GM19238 (cell line): Measurements from ENCODE around the gene ARL5C.
"Not testable (repeated sequence)": the region's sequence is repeated elsewhere in the genome, so short reads cannot be mapped to it uniquely, and the experiment has no call there.

Experiments
- DNase-seq: peaks from one replicate; pipeline ENCODE4 v3.0.0; 2011; ENCODE audit warnings: low spot score; ENCODE audit not compliant: insufficient read length

ARL5C gene

DNA sequence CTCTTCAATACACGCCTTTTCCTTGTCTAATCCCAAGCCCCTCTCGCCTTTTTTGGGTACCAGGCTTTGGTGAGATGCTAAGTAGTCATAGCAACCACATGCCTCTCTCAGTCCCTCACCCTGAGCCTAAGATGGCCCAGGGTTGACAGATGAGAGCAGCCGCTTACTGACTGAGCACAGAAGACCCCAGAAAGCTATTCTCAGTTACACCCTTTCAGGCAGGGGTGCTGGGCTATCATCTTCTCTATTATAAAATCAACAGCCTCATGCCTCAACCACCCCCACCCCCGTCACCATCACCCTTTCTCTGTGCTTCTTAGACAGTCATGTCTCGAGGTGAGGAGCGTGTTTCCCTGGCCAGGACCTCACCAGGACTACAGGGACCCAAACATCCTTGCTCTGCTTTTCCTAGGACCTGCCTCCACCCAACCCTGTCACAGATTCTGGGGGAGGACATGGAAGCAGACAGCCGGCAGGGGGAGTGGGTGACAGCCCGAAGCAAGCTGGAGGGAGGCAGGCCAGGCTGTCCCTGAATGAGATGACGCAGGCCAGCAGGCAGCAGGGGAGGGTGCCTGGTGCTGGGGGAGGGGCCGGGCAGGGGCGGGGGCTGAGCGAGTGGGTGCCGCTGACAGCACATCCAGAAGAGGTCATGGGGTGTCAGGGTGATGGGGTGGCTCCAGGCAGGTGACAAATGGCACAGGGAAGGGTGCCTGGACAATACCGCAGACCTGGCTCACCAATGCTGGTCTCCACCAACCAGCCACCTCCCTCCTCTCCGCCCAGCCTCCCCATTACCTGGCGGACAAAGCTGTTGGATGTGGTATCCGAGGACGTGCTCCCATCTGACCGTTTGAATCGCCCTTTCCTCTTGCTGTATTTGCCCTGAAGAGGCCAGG is 28.4 kb upstream of the ARL5C start:
- DNase-seq: no peak

DNA sequence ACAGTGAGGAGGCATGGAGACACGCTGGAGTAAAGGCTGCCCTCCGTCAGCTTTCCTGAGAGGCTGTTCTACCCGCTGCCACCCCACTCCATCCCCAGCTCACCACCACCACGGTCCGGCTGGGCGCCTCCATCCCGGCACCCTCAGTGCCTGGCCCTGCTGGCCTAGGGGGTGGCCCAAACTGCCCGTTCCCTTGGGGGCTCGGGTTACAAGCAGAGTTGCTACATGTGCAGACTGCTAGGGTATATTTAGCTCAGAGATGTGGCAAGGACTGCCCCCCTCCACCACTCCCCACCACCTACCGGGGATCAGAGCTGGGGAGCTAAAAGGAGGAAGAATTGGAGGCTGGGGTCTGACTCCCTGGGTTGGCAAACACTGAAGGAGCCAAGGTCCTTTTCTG is 27.4 kb upstream of the ARL5C start:
- DNase-seq: no peak

DNA sequence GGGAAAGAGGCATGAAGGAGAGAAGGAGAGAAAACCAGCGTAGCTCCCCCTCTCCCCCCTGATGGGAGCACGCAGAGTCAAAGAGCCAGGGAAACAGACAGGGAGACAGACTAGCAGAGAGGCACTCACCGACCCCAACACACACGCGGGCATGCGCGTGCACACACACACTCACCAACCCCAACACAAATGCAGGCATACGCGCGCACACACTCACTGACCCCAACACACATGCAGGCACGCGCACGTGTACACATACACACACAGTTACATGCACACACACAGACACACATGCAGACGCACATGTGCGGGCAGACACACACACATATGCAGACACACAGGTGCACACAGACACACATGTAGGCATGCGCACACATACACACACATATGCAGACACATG is 26.9 kb upstream of the ARL5C start:
- no peak for DNase-seq

DNA sequence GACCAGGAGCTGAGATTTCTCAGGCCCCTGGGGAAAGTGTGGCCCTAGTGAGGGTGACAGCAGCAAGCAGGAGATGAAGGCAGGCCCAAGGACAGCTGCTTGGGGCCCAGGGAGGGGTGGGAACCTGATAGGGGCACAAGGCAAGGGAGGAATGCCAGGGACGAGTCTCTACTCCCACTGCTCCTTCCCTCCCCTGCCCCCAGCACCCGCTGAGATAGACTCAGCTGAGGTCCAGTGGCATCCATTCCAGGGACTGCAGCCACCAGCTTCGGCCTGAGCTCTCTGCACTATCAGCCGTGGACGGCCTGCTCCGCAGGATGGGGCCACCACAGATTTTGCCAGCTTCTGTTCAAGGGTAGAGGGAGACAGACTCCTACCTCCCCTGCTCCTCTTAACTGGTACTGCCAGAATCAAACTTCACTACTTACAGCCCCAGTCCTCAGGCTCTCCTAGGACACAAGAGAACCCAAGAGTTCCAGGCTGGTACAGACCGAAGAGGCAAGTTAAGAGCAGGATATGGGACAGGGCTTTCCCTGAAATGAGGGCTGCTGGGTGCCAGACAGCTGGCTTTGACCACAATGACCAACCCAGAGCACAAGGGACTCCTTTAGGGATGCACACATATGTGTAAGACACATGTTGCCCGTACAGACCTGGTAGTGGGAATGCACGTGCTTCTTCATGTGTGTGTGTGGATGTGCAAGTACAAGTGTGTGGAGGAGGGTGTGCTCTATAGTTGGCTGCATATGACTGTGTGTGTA is 26.0 kb upstream of the ARL5C start:
- no peak for DNase-seq

DNA sequence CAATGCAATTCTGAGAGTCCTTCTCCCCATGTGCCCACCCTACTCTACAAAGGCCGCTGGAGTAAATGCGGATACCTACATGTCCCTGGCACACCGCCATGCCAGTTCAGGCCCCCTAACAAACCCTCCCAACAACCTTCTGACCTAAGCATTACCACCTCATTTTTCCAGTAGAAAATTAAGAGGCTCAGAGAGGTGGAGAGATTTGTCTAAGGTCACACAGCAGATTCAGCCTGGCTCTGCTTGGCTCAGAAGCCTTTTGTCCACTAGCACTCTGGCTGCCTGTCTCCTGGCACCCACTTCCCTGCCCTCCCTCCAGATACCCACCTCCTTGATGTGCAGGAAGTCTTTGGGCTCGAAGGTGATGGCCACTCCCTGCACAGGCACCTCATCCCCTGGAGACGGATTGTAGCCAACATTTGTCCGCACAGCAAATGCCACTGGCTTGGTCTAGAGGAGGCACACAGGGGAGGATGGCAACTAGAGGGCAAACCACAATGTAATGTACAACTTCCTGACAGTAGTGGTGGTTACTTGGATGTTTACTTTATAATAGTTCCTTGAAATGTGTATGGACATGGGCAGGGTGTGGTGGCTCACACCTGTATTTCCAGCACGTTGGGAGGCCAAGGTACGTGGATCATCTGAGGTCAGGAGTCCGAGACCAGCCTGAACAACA is 21.3 kb upstream of the ARL5C start:
- no peak for DNase-seq

DNA sequence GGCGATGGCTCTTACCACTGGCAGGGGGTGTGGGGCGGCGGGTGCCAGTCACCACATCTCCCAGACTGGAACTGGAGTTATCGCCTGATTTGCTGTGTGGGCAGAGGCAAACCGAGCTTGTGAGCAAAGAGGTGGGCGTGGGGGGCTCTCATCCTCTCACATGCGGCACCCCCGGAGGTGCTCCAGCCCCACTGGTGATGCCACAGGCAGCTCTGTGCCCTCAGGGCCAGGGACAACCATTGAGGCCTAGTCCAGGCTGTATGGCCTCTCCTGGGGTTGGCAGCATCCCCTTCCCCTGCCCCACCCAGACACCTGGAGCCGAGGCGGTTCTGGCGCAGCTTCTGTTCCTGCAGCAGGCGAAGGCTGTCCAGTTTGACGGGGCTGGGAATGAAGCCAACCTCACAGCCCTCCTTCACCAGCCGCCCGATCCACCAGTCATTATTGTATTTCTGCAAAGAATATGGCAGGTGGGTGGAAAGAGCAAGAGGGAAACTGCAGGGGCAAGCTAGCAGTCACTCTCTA is 20.6 kb upstream of the ARL5C start:
- no peak for DNase-seq

DNA sequence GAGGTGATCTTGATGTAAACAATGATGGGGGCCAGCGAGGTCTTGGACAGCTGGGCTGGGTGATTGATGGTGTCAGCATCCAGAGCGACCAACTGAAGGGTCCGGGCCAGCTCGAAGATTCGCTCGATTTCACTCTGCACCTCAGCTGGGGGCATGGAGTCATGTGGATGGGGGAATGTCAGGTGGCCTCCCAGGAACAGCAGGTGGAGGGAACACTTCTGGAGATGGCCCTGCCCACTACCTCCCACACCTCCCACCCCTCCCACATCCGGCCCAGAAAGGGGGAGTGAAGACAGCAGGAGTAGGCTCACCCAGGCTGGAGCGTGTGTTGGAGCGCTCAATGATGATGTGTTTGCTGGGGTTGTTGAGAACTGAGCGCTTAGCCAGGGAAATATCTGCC is 17.8 kb upstream of the ARL5C start:
- no peak for DNase-seq

DNA sequence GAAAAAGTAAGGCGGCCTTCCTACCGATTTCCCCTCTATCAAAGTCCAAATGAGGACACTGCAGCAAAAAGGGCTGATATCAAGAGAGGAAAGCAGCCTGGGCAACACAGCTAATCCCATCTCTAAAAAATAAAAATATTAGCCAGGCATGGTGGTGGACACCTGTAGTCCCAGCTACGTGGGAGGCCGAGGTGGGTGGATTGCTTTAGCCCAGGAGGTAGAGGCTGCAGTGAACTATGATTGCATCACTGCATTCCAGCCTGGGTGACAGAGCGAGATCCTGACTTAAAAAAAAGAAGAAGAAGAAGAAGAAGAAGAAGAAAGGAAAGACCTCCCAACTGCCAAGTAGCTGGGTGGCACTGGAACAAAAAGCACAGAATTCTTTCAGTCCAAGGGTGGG is 17.1 kb upstream of the ARL5C start:
- DNase-seq: no peak

DNA sequence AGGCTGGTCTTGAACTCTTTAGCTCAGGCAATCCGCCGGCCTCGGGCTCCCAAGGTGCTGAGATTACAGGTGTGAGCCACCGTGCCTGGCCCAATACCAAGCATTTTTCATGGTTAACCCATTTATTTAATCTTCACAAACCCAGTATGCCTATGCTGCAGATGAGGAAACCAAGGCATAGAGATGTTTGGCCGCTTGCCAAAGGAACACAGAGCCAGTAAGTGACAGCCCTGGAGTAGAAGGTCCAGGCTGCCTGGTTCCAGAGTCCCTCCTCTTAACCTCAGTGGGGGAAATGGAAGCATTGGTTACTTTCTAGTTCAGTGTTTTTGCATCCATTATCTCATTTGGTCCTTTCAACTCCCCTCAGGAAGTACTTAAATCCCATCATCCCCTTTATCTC is 15.3 kb upstream of the ARL5C start:
- no peak for DNase-seq

DNA sequence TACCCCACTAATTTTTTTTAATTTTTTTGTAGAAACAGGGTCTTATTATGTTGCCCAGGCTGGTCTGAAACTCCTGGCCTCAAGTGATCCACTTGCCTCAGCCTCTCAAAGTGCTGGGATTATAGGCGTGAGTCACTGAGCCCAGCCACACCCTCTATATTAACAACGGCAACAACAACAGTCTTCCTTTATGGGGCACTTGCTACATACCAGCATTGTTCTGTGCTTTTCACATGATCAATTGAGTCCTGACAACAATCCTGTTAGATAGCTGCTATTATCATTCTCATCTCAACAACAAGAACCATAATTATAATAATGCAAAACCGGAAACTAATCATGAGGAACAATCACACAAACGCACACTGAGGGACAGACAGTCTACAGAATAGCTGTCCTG is 12.6 kb upstream of the ARL5C start:
- DNase-seq: no peak

DNA sequence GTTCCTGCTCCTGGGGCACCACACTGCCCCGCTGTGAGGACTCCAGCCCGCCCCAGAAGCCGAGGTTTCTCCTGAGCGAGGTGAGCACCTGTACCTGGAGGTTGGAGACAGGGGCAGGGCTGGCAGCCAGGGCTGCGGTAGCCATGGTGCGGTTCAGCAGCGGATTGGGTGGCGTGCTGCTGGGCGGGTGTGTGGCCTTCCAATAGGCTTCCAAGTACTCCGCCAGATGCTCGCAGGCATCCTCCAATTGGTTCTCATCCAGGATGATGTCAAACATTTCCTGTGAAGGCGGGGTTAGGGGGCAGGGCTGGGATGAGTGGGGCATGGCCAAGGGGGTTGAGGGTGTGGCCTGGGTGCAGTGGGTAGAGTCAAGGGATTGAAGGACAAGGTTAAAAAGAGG is 11.3 kb upstream of the ARL5C start:
- no peak for DNase-seq

DNA sequence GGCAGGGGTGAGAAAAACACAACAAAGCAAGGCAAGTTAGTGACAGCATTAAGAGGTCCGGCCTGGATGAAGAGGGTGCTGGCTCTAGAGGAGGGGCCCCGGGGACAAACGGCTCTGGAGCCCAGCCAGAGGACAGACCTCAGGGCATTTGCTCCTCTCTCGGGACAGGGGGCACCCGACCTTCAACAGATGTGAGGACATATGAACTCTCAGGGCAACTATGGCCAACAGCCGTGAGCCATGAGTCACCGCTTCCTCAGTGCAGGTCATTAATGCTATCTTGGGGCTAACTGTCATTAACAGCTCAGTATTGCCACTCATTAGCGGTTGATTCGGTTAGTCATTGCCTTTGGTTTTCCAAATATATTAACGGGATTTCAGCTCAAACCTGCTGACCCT is 9.7 kb upstream of the ARL5C start:
- DNase-seq: no peak

DNA sequence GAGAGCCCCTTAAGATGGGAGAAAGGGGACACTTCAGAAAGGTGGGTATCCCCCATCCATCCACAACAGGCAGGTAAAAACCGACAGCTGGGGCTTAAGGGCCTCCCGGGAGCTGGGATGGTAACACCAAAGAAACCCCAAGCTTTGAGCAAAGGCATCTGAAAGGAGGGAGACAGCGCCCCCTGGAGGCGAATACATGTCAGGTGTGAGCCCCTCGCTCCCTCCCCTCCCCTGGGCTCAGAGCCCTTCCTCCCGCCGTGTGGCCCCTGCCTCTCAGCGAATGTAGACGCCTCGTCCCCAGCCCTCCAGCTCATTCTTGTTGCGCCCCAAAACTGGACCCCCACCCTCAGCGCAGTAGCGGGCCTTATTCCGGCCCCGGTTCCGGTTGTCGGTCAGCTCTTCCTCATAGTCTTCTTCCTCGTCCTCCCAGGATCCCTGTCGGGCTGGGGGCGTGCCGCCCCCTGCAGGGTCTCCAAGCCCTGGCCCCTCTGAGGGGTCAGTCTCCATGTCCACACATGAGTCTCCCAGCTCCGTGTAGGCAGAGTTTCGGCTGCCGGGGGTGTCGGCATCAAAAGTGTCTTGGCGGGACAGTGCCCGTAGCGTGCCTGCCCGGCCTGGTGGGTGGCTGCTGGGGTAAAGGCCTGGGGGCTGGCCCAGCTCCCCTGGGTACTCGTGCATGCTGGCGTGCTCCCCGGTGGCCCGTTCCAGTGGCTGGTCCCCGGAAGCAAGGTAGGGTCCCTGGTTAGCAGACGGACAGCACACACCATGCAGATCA is 9.1 kb upstream of the ARL5C start:
- peak; percentile 82 for DNase-seq

DNA sequence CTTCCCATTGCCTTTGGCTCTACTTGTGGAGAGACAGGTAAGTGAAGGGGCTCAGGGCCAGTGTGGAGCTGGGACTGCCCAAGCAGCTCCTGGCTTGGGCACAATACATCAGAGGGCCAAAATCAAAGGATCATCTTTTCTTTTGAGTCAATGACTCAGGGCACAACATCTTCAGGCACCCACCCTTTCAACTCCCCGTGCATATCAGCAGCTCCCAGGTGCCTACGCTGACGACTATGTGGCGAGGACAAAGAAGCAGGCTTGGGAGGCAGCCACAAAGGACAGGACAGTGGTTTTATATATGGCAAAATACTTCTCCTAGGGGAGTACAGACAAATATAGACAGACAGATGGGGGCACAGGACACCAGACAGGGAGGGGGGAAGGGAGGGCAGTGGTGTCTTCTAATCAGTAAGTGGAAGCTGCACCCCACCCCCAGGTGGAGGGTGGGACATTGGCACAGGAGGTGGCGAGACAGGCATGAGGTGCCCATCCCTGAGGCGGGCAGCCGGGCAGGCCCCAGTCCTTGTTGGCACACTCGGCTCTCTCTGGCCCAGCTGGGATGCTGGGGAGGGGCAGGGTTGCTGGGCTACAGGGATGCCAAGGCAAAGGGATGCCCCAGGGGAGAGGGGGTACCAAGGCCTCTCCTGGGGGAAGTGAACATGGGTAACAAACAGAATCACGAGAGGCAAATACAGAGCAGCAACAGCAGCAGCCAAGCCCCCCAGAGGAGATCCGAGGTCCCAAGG is 7.7 kb upstream of the ARL5C start:
- no peak for DNase-seq

DNA sequence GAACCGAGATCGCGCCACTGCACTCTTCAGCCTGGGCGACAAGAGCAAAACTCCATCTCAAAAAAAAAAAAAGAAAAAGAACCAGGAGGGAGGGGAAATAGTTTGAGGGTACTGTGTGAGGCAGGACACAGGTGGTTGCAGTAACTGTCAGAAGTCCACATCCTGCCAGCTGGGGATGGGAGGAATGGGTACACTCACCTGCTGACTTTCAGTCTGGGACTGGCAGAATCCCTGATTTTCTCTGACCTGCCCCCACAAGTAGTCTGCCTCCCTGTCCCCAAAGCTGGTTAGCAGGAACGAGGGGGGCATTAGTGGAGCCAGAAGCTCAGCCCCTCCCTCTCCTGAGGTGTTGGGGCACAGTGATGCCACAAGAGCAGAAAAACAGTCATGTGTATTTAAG is 7.1 kb upstream of the ARL5C start:
- no peak for DNase-seq

DNA sequence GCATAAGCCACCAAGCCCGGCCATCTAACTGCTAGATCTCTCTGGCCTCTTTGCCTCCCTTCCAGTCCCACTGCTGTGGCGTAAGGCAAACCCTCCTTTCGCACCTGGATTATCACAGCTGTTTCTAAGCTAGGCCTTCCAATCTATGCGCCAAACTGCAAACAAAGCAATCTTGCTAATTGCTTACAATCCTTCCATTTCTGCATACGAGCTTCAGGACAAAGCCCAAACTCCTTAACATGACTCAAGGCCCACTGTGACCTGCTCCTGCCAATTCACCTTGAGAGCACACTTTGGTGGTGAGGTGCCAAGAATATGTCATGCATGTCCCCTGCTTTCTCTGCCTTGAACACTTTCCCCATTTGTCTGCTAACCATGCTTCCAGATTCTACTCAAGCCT is 6.0 kb upstream of the ARL5C start:
- no peak for DNase-seq

DNA sequence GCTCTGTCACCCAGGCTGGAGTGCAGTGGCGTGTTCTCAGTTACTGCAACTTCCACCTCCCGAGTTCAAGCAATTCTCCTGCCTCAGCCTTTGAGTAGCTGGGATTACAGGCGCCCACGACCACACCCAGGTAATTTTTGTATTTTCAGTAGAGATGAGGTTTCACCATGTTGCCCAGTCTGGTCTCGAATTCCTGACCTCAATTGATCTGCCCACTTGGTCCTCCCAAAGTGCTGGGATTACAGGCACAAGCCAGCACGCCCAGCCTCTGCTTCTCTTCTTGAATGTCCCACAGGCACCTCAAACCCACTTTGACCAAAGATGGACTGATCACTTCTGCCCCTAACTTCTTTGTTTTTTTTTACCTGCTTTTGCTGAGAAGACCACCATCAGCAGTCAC is 4.6 kb upstream of the ARL5C start:
- no peak for DNase-seq

DNA sequence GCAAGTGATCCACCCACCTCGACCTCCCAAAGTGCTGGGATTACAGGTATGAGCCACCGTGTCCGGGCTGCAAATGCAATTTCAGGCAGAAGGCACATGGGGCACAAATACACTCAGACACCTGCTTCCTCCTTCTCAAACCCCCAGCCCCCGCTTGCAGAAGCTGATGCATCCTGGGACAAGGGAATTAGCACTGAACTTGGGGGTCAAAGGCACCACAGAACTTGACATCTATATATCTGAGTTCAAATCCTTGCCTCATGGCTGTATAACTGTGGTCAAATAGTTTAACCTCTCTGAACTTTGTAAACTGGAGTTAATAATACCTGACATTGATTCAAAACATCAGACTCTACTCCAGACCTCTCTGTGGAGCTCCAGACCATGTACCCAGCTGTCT is 4.1 kb upstream of the ARL5C start:
- DNase-seq: no peak

DNA sequence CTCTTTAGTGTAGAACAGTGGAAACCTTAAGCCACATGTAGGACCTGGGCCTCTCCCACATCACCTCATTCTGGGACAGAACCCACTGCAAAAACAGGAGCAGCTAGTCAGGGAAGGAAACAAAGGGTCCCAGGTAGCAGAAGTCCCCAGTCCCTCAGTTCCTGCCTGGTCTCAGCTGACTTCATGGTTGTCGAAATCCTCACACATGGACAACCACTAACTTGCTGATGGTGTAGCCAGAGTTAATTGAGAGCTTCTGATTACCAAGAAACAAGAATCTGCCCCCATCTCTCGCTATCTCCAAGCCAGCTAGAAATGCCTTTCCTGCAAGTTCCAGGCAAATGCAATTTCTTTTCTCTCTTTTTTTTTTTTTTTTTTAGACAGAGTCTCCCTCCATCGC is 3.6 kb upstream of the ARL5C start:
- DNase-seq: no peak

DNA sequence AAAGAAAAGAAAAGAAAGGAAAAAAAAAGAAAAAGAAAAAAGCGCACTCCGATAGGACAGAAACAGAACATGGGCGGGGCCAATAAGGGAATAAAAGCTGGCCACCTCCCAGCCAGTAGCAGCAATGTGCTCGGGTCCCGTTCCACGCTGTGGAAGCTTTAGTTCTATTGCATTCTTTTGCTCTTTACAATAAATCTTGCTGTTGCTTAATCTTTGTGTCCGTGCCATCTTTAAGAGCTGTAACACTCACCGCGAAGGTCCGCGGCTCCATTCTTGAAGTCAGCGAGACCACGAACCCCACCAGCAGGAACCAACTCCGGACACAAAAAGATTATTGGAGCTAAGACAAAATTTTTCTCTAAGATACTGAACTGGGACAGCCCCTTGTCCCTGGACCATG is 3.1 kb upstream of the ARL5C start:
- DNase-seq: no peak

DNA sequence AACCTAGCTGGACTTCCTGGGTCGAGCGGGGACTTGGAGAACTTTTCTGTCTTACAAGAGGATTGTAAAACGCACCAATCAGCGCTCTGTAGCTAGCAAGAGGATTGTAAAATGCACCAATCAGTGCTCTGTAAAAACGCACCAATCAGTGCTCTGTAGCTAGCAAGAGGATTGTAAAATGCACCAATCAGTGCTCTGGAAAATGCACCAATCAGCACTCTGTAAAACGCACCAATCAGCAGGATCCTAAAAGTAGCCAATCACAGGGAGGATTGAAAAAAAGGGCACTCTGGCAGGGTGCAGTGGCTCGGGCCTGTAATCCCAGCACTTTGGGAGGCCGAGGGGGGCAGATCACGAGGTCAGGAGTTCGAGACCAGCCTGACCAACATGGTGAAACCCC is 2.5 kb upstream of the ARL5C start:
- not testable (repeated sequence) for DNase-seq
